Erythroblast (primary cell): ENCODE results near the gene ARSI.

ENCODE experiments used
- GATA1 ChIP-seq: IDR thresholded peaks from 2 replicates; pipeline ENCODE4 v1.6.1; 2011; ENCODE audit warnings: low read depth, mild to moderate bottlenecking, control low read depth, low read length, moderate library complexity
- POLR2A ChIP-seq: IDR thresholded peaks from 2 replicates; pipeline ENCODE4 v1.6.1; 2011; ENCODE audit warnings: mild to moderate bottlenecking, low read length

- no peak for TF ChIP-seq POLR2A
- no peak for TF ChIP-seq GATA1
Observed at GRCh38 chr5:150338546-150338945, 35.8 kb upstream of the ARSI start.
